GM18870 (cell line): Measurements from ENCODE around the gene S100B.
"Not testable (repeated sequence)": the region's sequence is repeated elsewhere in the genome, so short reads cannot be mapped to it uniquely, and the experiment has no call there.

Experiments
- ATAC-seq: cut with Tn5 transposase; IDR thresholded peaks from one replicate; pipeline ENCODE4 v1.9.1; 2021; ENCODE audit warnings: moderate library complexity; ENCODE audit not compliant: unreplicated experiment

Gene S100B

DNA sequence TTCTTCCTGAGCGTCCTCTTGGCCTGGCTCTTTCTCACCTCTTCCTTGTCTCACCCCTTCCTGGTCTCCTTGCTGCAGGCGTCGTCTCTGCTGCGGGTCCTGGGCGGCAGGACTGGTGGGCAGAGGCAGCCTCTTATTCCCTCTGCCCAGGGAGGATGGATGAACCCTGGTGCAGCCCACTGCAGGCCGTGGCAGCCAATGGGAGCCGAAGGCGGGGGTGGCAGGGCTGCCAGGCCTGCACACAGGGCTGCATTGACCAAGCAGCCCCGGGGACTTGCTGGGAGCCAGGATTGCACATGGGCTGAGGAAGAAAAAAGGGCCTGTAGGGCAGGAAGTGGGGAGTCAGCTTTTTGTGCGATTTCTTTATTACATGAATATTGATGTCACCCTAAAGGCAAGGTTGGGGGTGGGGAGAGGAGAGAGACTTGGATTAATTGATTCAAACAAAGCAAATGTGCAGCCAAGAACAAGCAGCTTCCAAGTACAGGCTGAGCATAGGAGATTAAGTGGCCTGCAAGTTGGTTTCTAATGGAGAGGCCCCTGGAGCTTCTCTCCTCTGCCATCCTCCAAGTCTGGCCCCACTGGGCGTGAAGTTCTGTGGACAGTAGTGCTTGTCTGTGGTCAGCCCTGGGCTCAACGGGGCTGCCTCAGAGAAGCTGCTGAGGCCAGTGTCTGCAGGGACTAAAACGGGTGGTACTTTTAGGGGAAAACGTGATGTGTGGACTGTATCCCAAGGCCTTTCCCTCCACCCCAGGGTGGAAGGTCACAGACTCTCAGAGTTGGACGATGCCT is at the start of gene S100B:
S100B (minus strand) TSS at position 108 of the 792 bp plus-strand sequence. CDS start 2,667 bp downstream, outside the sequence.
- no peak for ATAC-seq

DNA sequence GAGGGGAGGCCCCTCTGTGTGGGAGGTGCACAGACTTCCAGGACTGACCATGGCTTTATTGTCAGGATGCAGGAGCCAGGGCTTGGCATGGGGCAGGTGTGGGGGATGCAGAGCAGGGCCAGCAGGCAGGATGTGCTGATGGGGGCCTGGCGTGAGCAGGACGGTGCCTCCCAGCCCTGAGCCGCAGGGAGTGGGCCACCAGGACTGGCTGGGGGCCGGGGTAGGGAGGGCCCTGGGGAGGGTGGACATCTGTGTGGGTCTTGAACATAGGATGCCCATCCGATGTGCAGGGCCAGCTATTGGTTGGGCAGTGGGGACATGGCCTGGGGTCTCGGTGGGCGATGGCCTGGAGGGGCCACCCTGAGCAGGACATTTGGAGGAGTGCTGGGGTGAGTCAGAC is 46.2 kb upstream of the S100B start:
- ATAC-seq, result no peak

GRCh38 chr21:46650476-46651098 is 45.7 kb upstream of the S100B start:
- no peak for ATAC-seq

GRCh38 chr21:46649356-46649755 is 44.5 kb upstream of the S100B start:
- no peak for ATAC-seq

DNA sequence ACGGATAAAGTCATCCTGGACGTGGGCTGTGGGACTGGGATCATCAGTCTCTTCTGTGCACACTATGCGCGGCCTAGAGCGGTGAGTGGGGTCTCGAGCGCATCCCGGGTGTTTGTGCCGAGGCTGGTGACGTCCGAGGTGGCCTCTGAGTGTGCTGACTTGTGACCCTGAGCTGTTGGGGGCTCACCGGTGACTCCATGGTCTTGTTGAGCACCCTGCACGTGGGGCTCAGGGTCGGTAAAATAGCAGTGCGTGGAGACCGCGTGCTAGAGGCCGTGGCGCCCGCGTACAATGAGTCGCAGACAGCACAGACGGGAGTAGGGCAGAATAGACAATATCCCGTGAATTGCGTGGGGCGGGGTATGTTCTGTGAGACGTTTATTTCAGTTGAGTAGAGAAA is 43.7 kb upstream of the S100B start:
- no peak for ATAC-seq

GRCh38 chr21:46646541-46647154 is 41.8 kb upstream of the S100B start:
- ATAC-seq, result no peak

GRCh38 chr21:46645840-46646239 is 41.0 kb upstream of the S100B start:
- ATAC-seq, result no peak

DNA sequence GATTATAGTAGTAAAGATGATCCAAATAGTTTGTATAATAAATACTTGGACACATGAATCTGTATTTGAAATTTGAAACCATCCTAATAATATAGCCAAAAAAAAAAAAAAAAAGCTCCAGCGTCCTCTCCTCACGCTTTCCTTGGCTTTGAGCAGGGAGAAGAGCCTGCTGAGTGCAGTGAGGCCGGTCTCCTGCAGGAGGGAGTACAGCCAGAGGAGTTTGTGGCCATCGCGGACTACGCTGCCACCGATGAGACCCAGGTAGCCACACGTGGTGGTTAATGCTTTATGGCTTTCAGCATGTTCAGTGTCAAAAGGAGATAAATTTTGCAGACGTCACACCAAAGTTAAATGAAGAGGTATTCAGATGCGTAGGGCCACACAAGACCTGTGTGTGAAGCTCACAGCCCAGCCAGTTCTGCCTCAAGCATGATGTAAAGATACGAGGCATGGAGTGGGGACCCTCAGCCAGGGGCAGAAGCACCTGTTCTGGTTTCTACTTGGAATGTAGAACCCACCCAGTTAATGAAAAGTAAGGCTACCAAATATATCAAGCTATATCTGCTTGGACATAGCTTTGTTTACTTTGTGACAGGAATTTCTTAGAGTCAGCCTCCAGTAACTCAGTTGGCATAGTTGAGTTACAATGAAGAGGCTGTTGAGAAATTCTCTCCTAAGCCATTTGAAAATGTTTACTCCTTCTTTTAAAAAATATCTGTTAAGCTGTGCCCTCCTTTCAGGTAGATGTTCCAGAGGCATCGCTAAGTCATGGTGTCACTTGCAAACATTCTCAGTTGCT is 38.7 kb upstream of the S100B start:
- ATAC-seq, result no peak

DNA sequence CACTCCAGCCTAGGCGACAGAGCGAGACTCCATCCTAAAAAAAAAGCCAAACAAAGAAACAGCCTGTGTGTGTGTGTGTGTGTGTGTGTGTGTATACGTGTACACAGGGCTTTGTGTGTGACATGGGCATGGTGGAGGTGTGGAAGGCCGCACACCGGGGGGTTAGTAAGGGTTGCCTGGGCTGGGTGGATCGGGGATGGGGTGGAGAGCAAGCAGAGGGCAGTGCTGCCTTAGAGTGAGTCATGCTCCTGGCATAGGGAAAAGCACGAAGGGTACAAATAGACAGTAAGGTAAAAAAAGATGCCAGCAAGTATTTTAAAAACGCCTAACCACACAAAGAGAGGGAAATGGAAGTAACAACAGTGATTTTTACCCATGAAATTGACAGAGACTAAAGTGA is 36.8 kb upstream of the S100B start:
- no peak for ATAC-seq

GRCh38 chr21:46639489-46640386 is 34.9 kb upstream of the S100B start:
- ATAC-seq, result no peak

DNA sequence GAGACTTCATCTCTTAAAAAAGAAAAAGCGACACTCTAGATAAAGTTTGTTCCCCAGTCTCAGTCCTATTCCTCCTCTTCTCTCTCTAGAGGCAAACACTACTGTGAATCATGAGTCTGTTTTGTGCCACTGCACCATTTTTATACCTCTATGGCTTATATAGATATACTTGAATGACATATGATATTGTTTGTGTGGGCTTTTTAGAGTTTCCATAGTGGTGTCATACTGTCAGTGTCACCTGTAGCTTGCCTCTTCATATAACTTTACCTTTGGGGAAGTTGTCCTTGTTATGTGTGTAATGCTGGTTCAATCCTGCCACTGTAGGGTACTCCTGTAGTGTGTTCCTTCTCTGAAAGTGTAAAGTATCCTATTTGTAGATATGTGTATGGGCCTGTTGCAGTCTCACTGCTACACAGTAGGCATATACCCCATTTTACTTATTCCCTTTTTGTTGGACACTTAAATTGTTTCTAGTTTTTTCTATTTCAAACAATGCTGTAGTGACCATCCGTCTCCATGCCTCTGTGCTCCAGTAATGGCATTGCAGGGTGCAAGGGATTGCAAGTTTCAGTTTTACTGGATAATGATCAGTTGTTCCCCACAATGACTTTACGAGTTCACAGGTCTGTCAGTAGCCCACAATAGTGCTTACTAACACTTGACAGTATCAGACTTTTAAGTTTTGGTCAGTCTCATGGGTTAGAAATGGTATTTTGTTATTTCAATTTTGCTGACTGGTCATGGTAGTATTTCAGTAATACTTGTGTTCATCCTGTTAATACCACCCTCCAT is 33.3 kb upstream of the S100B start:
- no peak for ATAC-seq

DNA sequence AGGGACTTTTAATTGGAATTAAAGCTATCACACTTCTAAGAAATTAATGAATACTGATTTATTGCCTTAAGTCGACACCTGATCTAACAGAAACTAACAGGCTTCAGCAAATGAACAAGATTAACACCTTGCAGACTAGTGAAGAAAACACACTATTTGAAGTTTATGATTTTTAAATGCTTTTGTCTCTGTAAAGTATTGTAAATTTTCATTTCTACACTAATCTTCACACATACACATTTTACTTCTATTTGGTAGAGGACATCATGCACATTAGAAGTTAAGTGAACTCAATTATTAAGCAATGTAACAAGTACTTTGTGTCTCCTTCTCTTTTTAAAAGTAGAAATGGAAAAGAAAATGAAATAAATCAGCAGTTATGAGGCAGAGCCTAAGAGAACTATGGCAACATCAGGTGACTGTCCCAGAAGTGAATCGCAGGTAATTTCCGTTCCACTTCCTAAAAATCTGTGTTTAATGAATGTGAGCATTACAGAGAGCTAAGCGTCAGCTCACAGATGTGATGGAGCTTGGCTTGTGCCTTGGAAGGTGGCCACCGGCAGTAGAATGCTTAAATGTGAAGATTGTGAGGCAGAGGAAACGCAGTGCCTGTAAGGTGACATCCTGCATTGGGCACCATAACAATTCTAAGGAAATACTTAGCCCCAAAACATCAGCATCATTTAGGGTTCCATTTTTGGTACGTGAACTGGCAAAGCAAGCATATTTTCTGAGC is 31.8 kb upstream of the S100B start:
- ATAC-seq, result no peak

- ATAC-seq, result no peak
Measured at GRCh38 chr21:46636181-46636512, 31.3 kb upstream of the S100B start.

DNA sequence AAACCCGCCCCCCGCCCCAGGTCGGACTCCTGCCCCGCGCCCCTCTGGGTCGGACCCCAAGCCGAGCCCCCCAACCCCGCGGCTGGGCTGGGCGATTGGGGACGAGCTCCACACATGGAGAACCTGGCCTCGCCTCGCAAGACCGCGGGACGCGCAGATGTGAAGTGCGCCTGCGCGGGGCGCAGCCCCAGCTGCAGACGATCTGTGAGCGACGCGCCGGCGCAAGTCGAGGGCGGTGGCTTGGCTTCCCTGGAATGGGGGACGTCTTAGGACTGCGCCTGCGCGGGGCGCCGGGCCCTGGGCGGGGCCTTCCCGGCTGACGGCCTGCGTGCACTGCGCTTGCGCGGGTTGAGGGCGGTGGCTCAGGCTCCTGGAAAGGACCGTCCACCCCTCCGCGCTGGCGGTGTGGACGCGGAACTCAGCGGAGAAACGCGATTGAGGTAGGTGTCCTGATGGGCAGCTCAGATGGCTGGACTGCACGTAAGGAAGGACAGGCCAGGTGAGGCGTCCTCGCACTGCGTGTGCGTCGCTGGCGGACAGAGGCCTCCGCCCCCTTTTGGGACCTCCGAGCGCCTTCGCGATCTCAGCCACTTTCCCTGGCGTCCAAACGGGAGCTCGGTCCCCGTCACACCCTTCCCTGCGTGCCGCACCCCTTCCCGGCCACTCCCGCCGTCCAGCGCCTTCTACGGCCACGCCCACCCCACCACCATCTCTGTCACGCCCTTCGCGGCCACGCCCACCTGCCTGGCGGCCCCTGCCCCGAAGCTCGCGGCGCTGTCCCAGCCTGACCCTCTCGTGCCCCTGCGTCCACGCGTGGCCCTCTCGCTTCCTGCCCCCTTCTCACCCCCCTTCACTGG is 30.7 kb upstream of the S100B start, which contains the start of gene PRMT2:
PRMT2 (plus strand) TSS at position 351 of the 857 bp plus-strand sequence. CDS start 1,278 bp downstream, outside the sequence.
- peak; percentile 76 for ATAC-seq

DNA sequence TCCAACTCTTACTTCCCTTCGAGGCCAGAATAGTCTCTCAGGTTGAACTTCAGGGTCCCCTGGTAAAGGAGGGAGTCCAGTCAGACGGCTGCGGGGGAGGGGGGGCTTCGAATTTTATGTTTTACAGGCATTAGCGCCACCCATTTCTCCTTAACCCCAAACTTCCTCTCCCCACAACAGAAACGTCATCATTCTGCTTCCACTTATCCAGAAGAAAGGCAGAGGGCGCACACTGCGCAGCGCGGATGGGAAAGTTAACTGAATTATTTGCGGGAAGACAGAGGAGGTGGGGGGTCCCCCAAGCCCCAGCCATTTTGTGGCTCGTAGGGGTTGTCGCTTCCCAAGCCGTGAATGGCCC is 30.1 kb upstream of the S100B start:
- ATAC-seq, result peak; percentile 9

DNA sequence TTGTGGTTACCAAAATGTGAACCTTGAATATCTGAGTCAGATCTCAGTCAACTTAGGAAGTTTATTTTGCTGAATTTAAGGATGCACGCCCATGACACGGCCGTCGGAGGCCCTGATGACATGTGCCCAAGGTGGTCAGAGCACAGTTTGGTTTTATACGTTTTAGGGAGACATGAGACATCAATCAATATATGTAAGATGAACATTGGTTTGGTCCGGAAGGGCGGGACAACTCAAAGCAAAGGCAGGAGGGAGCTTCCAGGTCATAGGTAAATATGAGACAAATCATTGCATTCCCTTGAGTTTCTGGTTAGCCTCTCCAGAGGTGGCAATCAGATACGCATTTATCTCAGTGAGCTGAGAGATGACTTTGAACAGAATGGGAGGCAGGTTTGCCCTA is 29.5 kb upstream of the S100B start:
- no peak for ATAC-seq

DNA sequence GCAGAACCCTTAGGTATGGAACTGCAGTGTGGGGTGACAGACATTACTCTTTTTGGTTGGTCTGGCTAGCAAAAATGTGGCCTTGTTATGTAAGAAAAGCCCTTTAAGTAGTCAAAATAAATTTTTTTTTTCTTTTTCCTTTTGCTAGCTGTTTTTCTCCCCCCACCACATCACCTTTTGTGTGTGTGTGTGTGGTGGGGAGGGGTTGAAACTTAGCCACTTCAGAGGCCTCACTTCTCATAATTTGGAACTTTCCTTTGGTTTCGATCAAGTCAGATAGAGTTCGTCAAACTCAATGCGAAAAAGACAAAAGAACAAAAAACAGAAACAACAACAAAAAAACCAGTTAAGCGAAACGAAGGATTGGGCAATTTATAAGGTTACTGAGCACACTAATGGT is 28.7 kb upstream of the S100B start:
- no peak for ATAC-seq

- not testable (repeated sequence) for ATAC-seq
Measured at GRCh38 chr21:46630915-46631314, 26.0 kb upstream of the S100B start.
